Measurements from ENCODE around the gene CUX1. TPM values are rescaled to one million over a fixed set of nuclear protein-coding genes. Genes with fewer than 3 reads are reported as not detected.
"Not testable (repeated sequence)": the region's sequence is repeated elsewhere in the genome, so short reads cannot be mapped to it uniquely, and the experiment has no call there.

Gene CUX1
- total RNA-seq, 1 donor from 2014 or later: 40.5 TPM

DNA sequence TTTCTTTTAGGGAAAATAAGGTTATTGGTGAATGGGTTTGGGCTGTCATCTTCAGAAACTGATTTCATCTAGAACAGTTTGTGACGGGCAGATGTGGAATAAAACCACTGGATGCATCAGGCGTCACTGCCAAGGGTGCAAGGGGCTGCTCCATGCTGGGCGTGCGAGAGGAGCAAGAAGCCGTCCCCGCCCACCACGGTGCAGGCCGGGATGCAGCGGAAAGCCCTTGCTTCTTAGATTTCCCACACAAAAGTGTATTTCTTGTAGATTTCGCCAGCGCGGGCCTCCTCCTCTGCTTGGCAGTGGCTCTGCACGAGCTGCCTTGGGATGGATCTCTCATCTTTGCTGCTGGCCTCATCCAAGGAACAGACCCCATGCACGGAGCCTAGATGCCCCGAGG is 189.3 kb downstream of the CUX1 start:
- no peak overlapping the region for H3K4me3 ChIP-seq (ENCODE audit: low read depth, low read length)
- DNase-seq (ENCODE audit: low read depth) (no peak), FAIRE-seq (no peak)
- H3K27me3 ChIP-seq (ENCODE audit: control insufficient read depth, insufficient read depth, low read length): no peaks in the 10 kb centered on the region
- no peaks in the 10 kb centered on the region for H3K36me3 ChIP-seq (ENCODE audit: control insufficient read depth, insufficient read depth, low read length)
- no peak for TF ChIP-seq CTCF (IDR thresholded peaks at IDR 0.05; ENCODE audit: insufficient read depth, low read length, severe bottlenecking)

GRCh38 chr7:102008535-102009262 is 191.3 kb downstream of the CUX1 start:
- H3K36me3 ChIP-seq (ENCODE audit: control insufficient read depth, insufficient read depth, low read length): no peaks in the 10 kb centered on the region
- H3K27me3 ChIP-seq (ENCODE audit: control insufficient read depth, insufficient read depth, low read length): no peaks in the 10 kb centered on the region
- DNase-seq (ENCODE audit: low read depth): peak; percentile 92

GRCh38 chr7:102009628-102010027 is 192.2 kb downstream of the CUX1 start:
- TF ChIP-seq CTCF (IDR thresholded peaks at IDR 0.05; ENCODE audit: insufficient read depth, low read length, severe bottlenecking): no peak
- DNase-seq (ENCODE audit: low read depth): peak; percentile 40
- no peaks in the 10 kb centered on the region for H3K27me3 ChIP-seq (ENCODE audit: control insufficient read depth, insufficient read depth, low read length)
- H3K36me3 ChIP-seq (ENCODE audit: control insufficient read depth, insufficient read depth, low read length): no peaks in the 10 kb centered on the region
- FAIRE-seq: no peak
- H3K4me3 ChIP-seq (ENCODE audit: low read depth, low read length): no peak overlapping the region

More at GRCh38 chr7:102008535-102009262, 191.3 kb downstream of the CUX1 start:
- TF ChIP-seq CTCF (IDR thresholded peaks at IDR 0.05; ENCODE audit: insufficient read depth, low read length, severe bottlenecking): no peak
- FAIRE-seq: peak; percentile 52
- no peak overlapping the region for H3K4me3 ChIP-seq (ENCODE audit: low read depth, low read length)

DNA sequence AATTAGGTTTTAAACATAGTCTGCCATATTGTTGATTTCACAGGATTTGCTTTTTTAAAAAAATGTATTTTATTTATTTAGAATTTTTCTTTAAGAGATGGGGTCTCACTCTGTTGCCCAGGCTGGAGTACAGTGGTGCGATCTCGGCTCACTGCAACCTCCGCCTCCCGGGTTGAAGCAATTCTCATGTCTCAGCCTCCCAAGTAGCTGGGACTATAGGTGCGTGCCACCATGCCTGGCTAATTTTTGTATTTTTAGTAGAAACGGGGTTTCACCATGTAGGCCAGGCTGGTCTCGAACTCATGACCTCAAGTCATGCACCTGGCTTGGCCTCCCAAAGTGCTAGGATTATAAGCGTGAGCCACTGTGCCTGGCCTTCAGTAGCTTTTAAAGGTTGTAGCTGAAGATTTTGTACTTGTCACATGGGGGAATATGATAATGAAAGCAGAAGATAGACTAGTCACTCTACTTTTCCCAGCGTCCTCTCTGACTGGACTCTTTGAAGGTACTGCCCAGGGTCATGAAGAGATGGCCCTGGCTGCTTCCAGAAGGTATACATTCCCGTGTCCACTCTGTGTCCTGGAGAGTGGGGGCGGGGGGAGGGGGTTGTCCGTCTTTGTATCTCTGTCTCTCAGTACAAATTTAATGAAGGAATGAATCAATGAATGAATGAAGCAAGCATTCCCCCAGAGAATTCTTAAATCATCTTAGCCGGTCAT is 194.8 kb downstream of the CUX1 start:
- not testable (repeated sequence) for H3K4me3 ChIP-seq (ENCODE audit: low read depth, low read length); H3K27me3 ChIP-seq (ENCODE audit: control insufficient read depth, insufficient read depth, low read length); H3K36me3 ChIP-seq (ENCODE audit: control insufficient read depth, insufficient read depth, low read length); DNase-seq (ENCODE audit: low read depth); FAIRE-seq

- DNase-seq (ENCODE audit: low read depth) (peak; percentile 36), FAIRE-seq (no peak)
- no peak for TF ChIP-seq CTCF (IDR thresholded peaks at IDR 0.05; ENCODE audit: insufficient read depth, low read length, severe bottlenecking)
- Histone ChIP-seq H3K27me3 (ENCODE audit: control insufficient read depth, insufficient read depth, low read length) (no peaks in the 10 kb centered on the region), H3K36me3 (ENCODE audit: control insufficient read depth, insufficient read depth, low read length) (no peaks in the 10 kb centered on the region), H3K4me3 (ENCODE audit: low read depth, low read length) (no peak overlapping the region)
These were observed 195.6 kb downstream of the CUX1 start for GRCh38 chr7:102012941-102013461.

- DNase-seq (ENCODE audit: low read depth) (no peak), FAIRE-seq (no peak)
- no peak for TF ChIP-seq CTCF (IDR thresholded peaks at IDR 0.05; ENCODE audit: insufficient read depth, low read length, severe bottlenecking)
These were observed 201.4 kb downstream of the CUX1 start for GRCh38 chr7:102018876-102019275.

More at GRCh38 chr7:102018876-102019275, 201.4 kb downstream of the CUX1 start:
- H3K36me3 ChIP-seq (ENCODE audit: control insufficient read depth, insufficient read depth, low read length): no peaks in the 10 kb centered on the region
- no peaks in the 10 kb centered on the region for H3K27me3 ChIP-seq (ENCODE audit: control insufficient read depth, insufficient read depth, low read length)
- no peak overlapping the region for H3K4me3 ChIP-seq (ENCODE audit: low read depth, low read length)
